ENCODE results near the gene TMEM150B. TPM values are rescaled to one million over a fixed set of nuclear protein-coding genes. Genes with fewer than 3 reads are reported as not detected.
A peak's percentile ranks its signal among the peaks of the same experiment; 100 is the strongest.

Gene TMEM150B
- total RNA-seq, 3 donors from 2014 or later: 31.6 to 62.1 (median 36.4) TPM

GRCh38 chr19:55365245-55365644 is 40.1 kb upstream of the TMEM150B start:
- no peaks in the 10 kb centered on the region for H3K9me3 ChIP-seq
- no peak overlapping the region for H3K4me3 ChIP-seq
- H3K36me3 ChIP-seq (ENCODE audit: low read depth): no peaks in the 10 kb centered on the region
- no peak for TF ChIP-seq CTCF (IDR thresholded peaks at IDR 0.05)
- intact Hi-C loops (cut with DNase I, micrococcal nuclease): no loop called here
- DNase-seq (no peak), ATAC-seq (no peak)
- peaks cover 8% of the 10 kb centered on the region for H3K4me1 ChIP-seq (ENCODE audit: low read depth)

DNA sequence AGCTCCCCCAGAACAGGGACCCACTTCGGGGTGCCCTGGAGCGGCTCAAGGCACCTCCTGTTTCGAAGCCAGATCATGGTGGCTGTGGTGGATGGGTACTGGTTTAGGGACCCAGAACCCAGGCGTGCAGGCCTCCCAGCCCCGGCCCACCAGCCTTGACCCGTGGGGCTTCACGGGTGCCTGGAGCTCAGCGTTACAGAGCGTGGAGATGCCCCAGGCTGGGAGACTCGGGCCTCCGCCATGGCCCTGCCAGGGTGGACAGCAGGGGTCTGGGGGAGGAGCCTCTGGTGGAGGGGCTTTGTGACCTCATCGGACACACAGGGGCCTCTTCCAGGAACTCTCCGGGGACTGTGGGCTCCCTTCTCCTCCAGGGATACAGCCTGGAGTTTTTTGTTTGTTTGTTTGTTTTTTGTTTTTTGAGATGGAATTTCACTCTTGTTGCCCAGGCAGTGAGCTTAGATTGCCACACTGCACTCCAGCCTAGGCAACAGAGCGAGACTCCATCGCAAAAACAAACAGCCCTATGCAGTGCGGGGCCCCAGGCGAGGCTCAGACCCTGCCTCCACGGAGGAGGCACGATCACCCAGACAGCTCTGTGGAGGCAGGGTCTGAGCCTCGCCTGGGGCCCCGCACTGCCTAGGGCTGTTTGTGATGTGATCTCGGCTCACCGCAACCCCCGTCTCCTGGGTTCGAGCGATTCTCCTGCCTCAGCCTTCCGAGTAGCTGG is 38.0 kb upstream of the TMEM150B start, which contains the start of gene GARIN5B:
TSS of gene GARIN5B (minus strand) at position 271 of the 727 bp plus-strand sequence. CDS start at position 77, 194 bp downstream.
- H3K4me3 ChIP-seq: no peak within 1 kb of the TSS
- H3K4me1 ChIP-seq (ENCODE audit: low read depth): no peaks in the 10 kb centered on the region
- no peaks in the 10 kb centered on the region for H3K9me3 ChIP-seq
- DNase-seq (peak in 1 of 3 donors; percentile 44), ATAC-seq (no peak)
- no peak for TF ChIP-seq CTCF (IDR thresholded peaks at IDR 0.05)
- no peaks in the 10 kb centered on the region for H3K36me3 ChIP-seq (ENCODE audit: low read depth)
- intact Hi-C loops (cut with DNase I, micrococcal nuclease): no loop called here

GRCh38 chr19:55362174-55362989 is 37.2 kb upstream of the TMEM150B start:
- H3K9me3 ChIP-seq: no peaks in the 10 kb centered on the region
- H3K4me1 ChIP-seq (ENCODE audit: low read depth): no peaks in the 10 kb centered on the region
- intact Hi-C loops (cut with DNase I, micrococcal nuclease): no loop called here
- DNase-seq: peak in 1 of 3 donors; percentile 42
- no peak for ATAC-seq
- no peak for TF ChIP-seq CTCF (IDR thresholded peaks at IDR 0.05)
- no peak overlapping the region for H3K4me3 ChIP-seq
- no peaks in the 10 kb centered on the region for H3K36me3 ChIP-seq (ENCODE audit: low read depth)

GRCh38 chr19:55360902-55361301 is 35.8 kb upstream of the TMEM150B start:
- no peaks in the 10 kb centered on the region for H3K4me1 ChIP-seq (ENCODE audit: low read depth)
- peak in 1 of 3 donors; percentile 45 for DNase-seq
- no peak for TF ChIP-seq CTCF (IDR thresholded peaks at IDR 0.05)
- H3K9me3 ChIP-seq: no peaks in the 10 kb centered on the region
- no peak overlapping the region for H3K4me3 ChIP-seq
- no peaks in the 10 kb centered on the region for H3K36me3 ChIP-seq (ENCODE audit: low read depth)
- intact Hi-C loops (cut with DNase I, micrococcal nuclease): no loop called here
- ATAC-seq: no peak

- TF ChIP-seq CTCF (IDR thresholded peaks at IDR 0.05): no peak
- H3K36me3 ChIP-seq (ENCODE audit: low read depth): no peaks in the 10 kb centered on the region
- DNase-seq (peak in 1 of 3 donors; percentile 40), ATAC-seq (no peak)
- H3K4me1 ChIP-seq (ENCODE audit: low read depth): peaks cover 7% of the 10 kb centered on the region
- no peaks in the 10 kb centered on the region for H3K9me3 ChIP-seq
- H3K4me3 ChIP-seq: no peak overlapping the region
- intact Hi-C loops (cut with DNase I, micrococcal nuclease): no loop called here
Observed at GRCh38 chr19:55358943-55359908, 34.1 kb upstream of the TMEM150B start.
